Keratinocyte (primary cell): ENCODE measurements around the gene FERMT3. TPM values are rescaled to one million over a fixed set of nuclear protein-coding genes. Genes with fewer than 3 reads are reported as not detected.
A peak's percentile ranks its signal among the peaks of the same experiment; 100 is the strongest.

Experiments
- DNase-seq: peaks from one replicate; pipeline ENCODE4 v3.0.0-alpha.2; 2011; ENCODE audit warnings: low read depth, missing footprints, low spot score
- FAIRE-seq: peaks from 2 replicates; lab custom pipeline; 2011; peaks lifted over from hg19 to GRCh38; lab: Jason Lieb, UNC
- H2AFZ ChIP-seq: 2 replicates; pipeline ENCODE4 v1.6.0; 2012; ENCODE audit warnings: low read length, control low read depth, inconsistent platforms; ENCODE audit not compliant: control insufficient read depth
- H3K27ac ChIP-seq: 2 replicates; pipeline ENCODE4 v1.5.1; 2011; ENCODE audit warnings: low read length; ENCODE audit not compliant: control insufficient read depth, insufficient read depth
- H3K27me3 ChIP-seq: 3 replicates; pipeline ENCODE4 v1.6.0; 2011; ENCODE audit warnings: low read length; ENCODE audit not compliant: control insufficient read depth, insufficient read depth; ENCODE audit errors: extremely low read depth
- H3K36me3 ChIP-seq, 2 experiments: 2 replicates in 1 of 2; 3 replicates in 1 of 2; pipeline ENCODE4 v1.5.1; 2011; ENCODE audit warnings: low read length in 2 of 2, mild to moderate bottlenecking in 1 of 2; ENCODE audit not compliant: control insufficient read depth in 2 of 2, insufficient read depth in 2 of 2; ENCODE audit errors: extremely low read depth in 1 of 2
- H3K4me1 ChIP-seq: 3 replicates; pipeline ENCODE4 v1.5.1; 2011; ENCODE audit warnings: low read length; ENCODE audit not compliant: control insufficient read depth, insufficient read depth; ENCODE audit errors: extremely low read depth
- H3K4me2 ChIP-seq: 3 replicates; pipeline ENCODE4 v1.6.0; 2011; ENCODE audit warnings: low read depth, low read length; ENCODE audit not compliant: control insufficient read depth, insufficient read depth; ENCODE audit errors: extremely low read depth
- H3K4me3 ChIP-seq, 3 experiments: fragments of 200-600 bp in 1 of 3; sonication (generic) in 1 of 3; 2 replicates in 2 of 3; 3 replicates in 1 of 3; pipeline ENCODE4 v1.5.1; 2011 to 2016; ENCODE audit warnings: low read length in 3 of 3, mild to moderate bottlenecking in 3 of 3, control low read depth in 2 of 3, inconsistent platforms in 1 of 3, low read depth in 1 of 3, mixed read lengths in 1 of 3, mixed run types in 1 of 3, moderate library complexity in 1 of 3; ENCODE audit not compliant: control insufficient read depth in 2 of 3, insufficient read depth in 2 of 3; ENCODE audit errors: extremely low read depth in 1 of 3
- H3K79me2 ChIP-seq: 2 replicates; pipeline ENCODE4 v1.6.0; 2012; ENCODE audit warnings: low read length; ENCODE audit not compliant: control insufficient read depth, insufficient read depth
- H3K9ac ChIP-seq: 3 replicates; pipeline ENCODE4 v1.6.0; 2011; ENCODE audit warnings: low read length; ENCODE audit not compliant: control insufficient read depth, insufficient read depth; ENCODE audit errors: extremely low read depth
- H3K9me1 ChIP-seq: 3 replicates; pipeline ENCODE4 v1.6.0; 2011; ENCODE audit warnings: low read length; ENCODE audit not compliant: control insufficient read depth, insufficient read depth; ENCODE audit errors: extremely low read depth
- H3K9me3 ChIP-seq: 2 replicates; pipeline ENCODE4 v1.5.1; 2012; ENCODE audit warnings: low read depth, low read length; ENCODE audit not compliant: control insufficient read depth
- H4K20me1 ChIP-seq: 3 replicates; pipeline ENCODE4 v1.6.0; 2011; ENCODE audit warnings: low read length; ENCODE audit not compliant: control insufficient read depth, insufficient read depth; ENCODE audit errors: extremely low read depth
- EZH2 ChIP-seq: IDR thresholded peaks from one replicate; pipeline ENCODE4 v1.6.1; 2012; ENCODE audit warnings: inconsistent platforms, mild to moderate bottlenecking, low read length, moderate library complexity
- dilution Hi-C: fragments of 300-500 bp; cut with MboI; formaldehyde crosslinking; loops from one replicate; pipeline ENCODE4 v1.7.0; 2020; ENCODE audit warnings: low sequenced_read_pairs; ENCODE audit not compliant: extremely low pct_ligation_motif_present
- polyA plus RNA-seq, 5 experiments: library from polyadenylated mRNA; depleted of rRNA in 3 of 5; stranded (reverse) in 3 of 5; stranded (forward) in 1 of 5; unstranded in 1 of 5; fragments of >200 nt; gene quantifications; 1 replicate in 1 of 5; 2 replicates in 3 of 5; 3 replicates in 1 of 5; pipeline versions ENCODE4 v1.2.1 to v1.2.3, GENCODE V29; 2011 to 2012; ENCODE audit warnings: missing spikeins in 2 of 5, low read depth in 1 of 5, low replicate concordance in 1 of 5
- TF ChIP-seq, protein P1 (sequence below), 3 experiments: IDR thresholded peaks in 1 of 3; conservative IDR thresholded peaks in 1 of 3; optimal IDR thresholded peaks in 1 of 3; 2 replicates in 2 of 3; 3 replicates in 1 of 3; pipeline versions ENCODE3 to v1.5.1; 2011; ENCODE audit warnings: low read length in 3 of 3, mild to moderate bottlenecking in 3 of 3, moderate library complexity in 2 of 3, control low read depth in 1 of 3, inconsistent platforms in 1 of 3; ENCODE audit not compliant: insufficient read depth in 2 of 3; ENCODE audit errors: extremely low read depth in 1 of 3

The FERMT3 gene
- polyA plus RNA-seq, 1 donor (not counting 4 experiments of a cell fraction or from before 2014, with no cell fraction given): 0.98 TPM

DNA sequence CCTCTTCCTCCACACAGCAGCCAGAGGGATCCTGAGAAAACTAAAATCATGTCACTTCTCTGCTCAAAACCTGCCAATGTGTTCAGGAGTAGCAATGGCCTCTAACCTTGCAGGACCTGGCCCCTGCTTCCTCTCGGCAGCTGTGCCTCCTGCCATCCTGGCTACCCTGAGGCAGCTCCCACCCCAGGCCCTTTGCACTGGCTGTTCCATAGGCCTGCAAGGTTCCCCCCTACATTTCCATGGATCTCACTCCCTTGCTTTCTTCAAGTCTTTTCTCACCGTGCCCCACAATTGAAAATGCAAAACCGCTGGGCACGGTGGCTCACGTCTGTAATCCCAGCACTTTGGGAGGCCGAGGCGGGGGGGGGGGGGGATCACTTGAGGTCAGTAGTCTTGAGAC, 22.6 kb upstream of the FERMT3 start:
- dilution Hi-C loops: no loop called here

DNA sequence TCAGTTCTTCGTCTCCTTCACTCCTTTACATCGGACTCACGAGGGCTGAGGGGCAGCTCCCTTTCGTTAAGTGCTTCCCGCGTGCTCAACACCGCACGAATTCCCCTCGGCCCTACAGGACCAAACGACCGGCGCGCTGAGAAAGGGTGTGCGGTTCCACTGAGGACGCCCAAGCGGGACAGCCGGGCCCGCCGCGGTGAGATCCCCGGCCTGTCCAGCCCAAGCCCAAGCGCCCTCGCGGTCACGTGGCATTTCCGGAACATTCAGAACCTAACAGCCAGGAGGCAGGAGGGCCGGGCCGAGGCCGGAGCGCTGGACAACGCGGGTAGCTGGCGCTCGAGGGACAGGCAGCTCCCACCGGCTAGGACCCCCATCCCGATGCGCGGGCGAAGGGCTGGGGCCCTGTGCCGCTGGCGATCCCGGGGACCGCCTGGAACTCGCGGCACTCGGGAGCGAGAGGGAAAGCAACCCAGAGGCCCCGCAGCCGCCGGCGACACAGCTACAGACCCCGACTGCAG, 21.3 kb upstream of the FERMT3 start:
- Histone ChIP-seq H2AFZ (peak overlapping the region; percentile 74), H4K20me1 (peaks cover 4% of the 10 kb centered on the region), H3K27me3 (no peaks in the 10 kb centered on the region), H3K4me1 (peaks cover 19% of the 10 kb centered on the region), H3K4me2 (peak overlapping the region; percentile 99), H3K36me3 (peaks cover 0 to 12% of the 10 kb centered on the region in 2 experiments), H3K79me2 (peaks cover 21% of the 10 kb centered on the region), H3K9ac (peak overlapping the region; percentile 78), H3K27ac (peak overlapping the region; percentile 69), H3K4me3 (peak overlapping the region; percentile 76 to 89 (median 88)), H3K9me3 (no peaks in the 10 kb centered on the region), H3K9me1 (no peaks in the 10 kb centered on the region)
- DNase-seq (no peak), FAIRE-seq (no peak)
- dilution Hi-C loops: no loop called here
- TF ChIP-seq, protein P1, sequence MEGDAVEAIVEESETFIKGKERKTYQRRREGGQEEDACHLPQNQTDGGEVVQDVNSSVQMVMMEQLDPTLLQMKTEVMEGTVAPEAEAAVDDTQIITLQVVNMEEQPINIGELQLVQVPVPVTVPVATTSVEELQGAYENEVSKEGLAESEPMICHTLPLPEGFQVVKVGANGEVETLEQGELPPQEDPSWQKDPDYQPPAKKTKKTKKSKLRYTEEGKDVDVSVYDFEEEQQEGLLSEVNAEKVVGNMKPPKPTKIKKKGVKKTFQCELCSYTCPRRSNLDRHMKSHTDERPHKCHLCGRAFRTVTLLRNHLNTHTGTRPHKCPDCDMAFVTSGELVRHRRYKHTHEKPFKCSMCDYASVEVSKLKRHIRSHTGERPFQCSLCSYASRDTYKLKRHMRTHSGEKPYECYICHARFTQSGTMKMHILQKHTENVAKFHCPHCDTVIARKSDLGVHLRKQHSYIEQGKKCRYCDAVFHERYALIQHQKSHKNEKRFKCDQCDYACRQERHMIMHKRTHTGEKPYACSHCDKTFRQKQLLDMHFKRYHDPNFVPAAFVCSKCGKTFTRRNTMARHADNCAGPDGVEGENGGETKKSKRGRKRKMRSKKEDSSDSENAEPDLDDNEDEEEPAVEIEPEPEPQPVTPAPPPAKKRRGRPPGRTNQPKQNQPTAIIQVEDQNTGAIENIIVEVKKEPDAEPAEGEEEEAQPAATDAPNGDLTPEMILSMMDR (optimal IDR thresholded peaks at IDR 0.05 in 1 of 3, IDR thresholded peaks at IDR 0.05 in 1 of 3, conservative IDR thresholded peaks at IDR 0.05 in 1 of 3; ENCODE audit: extremely low read depth in 1 of 3, insufficient read depth in 2 of 3, low read length in 3 of 3): peak; percentile 16 to 42 (median 31)
- no peak for TF ChIP-seq EZH2

More for the DNA sequence above, 22.6 kb upstream of the FERMT3 start:
- no peak for FAIRE-seq
- H4K20me1 ChIP-seq: no peaks in the 10 kb centered on the region
- H3K9me1 ChIP-seq: no peaks in the 10 kb centered on the region
- H2AFZ ChIP-seq: no peak overlapping the region
- TF ChIP-seq, protein P1 (optimal IDR thresholded peaks at IDR 0.05 in 1 of 3, IDR thresholded peaks at IDR 0.05 in 1 of 3, conservative IDR thresholded peaks at IDR 0.05 in 1 of 3; ENCODE audit: extremely low read depth in 1 of 3, insufficient read depth in 2 of 3, low read length in 3 of 3): no peak
- TF ChIP-seq EZH2: no peak
- H3K79me2 ChIP-seq: peaks cover 21% of the 10 kb centered on the region
- no peak overlapping the region for H3K4me2 ChIP-seq
- H3K36me3 ChIP-seq: peaks cover 0 to 8% of the 10 kb centered on the region in 2 experiments
- H3K4me1 ChIP-seq: peaks cover 19% of the 10 kb centered on the region
- no peaks in the 10 kb centered on the region for H3K27me3 ChIP-seq
- H3K4me3 ChIP-seq: no peak overlapping the region
- H3K9me3 ChIP-seq: no peaks in the 10 kb centered on the region
- no peak overlapping the region for H3K27ac ChIP-seq
- no peak overlapping the region for H3K9ac ChIP-seq
- no peak for DNase-seq
